ENCODE data around the gene LCLAT1.

Gene LCLAT1

GRCh38 chr2:30447149-30448045, at the start of gene LCLAT1:
Gene LCLAT1 (plus strand): TSS chr2:30447246. CDS start chr2:30525591, 78,345 bp downstream.
- DNase-seq: no peak

- DNase-seq: no peak
Measured at GRCh38 chr2:30398084-30398873, 48.8 kb upstream of the LCLAT1 start.

GRCh38 chr2:30400151-30400954, 46.7 kb upstream of the LCLAT1 start:
- no peak for DNase-seq

- DNase-seq: no peak
Measured at GRCh38 chr2:30402441-30403182, 44.4 kb upstream of the LCLAT1 start.

- DNase-seq: no peak
Measured at GRCh38 chr2:30403592-30404312, 43.3 kb upstream of the LCLAT1 start.

GRCh38 chr2:30404319-30405259, 42.5 kb upstream of the LCLAT1 start:
- DNase-seq: no peak

GRCh38 chr2:30405260-30405605, 41.8 kb upstream of the LCLAT1 start:
- no peak for DNase-seq

- no peak for DNase-seq
Measured at GRCh38 chr2:30406853-30407252, 40.2 kb upstream of the LCLAT1 start.

- DNase-seq: no peak
Measured at GRCh38 chr2:30408961-30409387, 38.1 kb upstream of the LCLAT1 start.

GRCh38 chr2:30410217-30410616, 36.8 kb upstream of the LCLAT1 start:
- DNase-seq: no peak

GRCh38 chr2:30412047-30412683, 34.9 kb upstream of the LCLAT1 start:
- no peak for DNase-seq

- no peak for DNase-seq
Measured at GRCh38 chr2:30412684-30413570, 34.1 kb upstream of the LCLAT1 start.

GRCh38 chr2:30414961-30415360, 32.1 kb upstream of the LCLAT1 start:
- no peak for DNase-seq

GRCh38 chr2:30417253-30417652, 29.8 kb upstream of the LCLAT1 start:
- no peak for DNase-seq

- no peak for DNase-seq
Measured at GRCh38 chr2:30421026-30421603, 25.9 kb upstream of the LCLAT1 start.

GRCh38 chr2:30421604-30422443, 25.2 kb upstream of the LCLAT1 start:
- DNase-seq: no peak

- no peak for DNase-seq
Measured at GRCh38 chr2:30422444-30423040, 24.5 kb upstream of the LCLAT1 start.

All from NCI-H187 treated with DMSO at 0.1 percent for 48 hours (cell line).